ENCODE results near the gene TM4SF1.

TM4SF1 gene

DNA sequence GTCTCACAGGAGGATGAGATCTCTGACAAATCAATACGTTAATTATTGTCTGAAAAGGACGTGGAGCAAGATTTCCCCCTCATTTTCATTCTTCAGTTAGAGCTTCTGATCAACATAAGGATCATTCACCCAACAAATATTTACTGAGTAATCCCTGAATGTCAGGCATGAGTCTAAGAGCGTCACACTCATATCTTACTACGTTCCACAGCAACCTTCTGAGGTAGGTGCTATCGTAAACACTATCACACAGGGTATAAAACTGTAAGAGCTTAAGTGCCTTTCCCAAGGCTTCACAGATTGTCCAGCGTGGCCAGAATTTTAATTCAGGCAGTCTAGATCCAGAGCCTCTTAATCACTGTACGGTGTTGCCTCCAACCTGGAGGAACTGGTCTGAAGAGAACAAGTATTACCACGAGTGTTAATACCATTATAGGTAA lies 10.6 kb upstream of the TM4SF1 start:
- no peaks in the 10 kb centered on the region for H3K27me3 ChIP-seq (replicated peaks in 2 of 5; ENCODE audit: control insufficient read depth in 4 of 5, insufficient read depth in 5 of 5, low read length in 4 of 5)
- peaks cover 0 to 2% (median 0%) of the 10 kb centered on the region in 5 experiments for H3K9me3 ChIP-seq (ENCODE audit: control extremely low read depth in 1 of 5, control insufficient read depth in 4 of 5, insufficient read depth in 2 of 5, low read depth in 1 of 5, low read length in 4 of 5)
- H3K4me3 ChIP-seq (ENCODE audit: control insufficient read depth in 1 of 7, extremely low read depth in 1 of 7, insufficient read depth in 4 of 7, low read depth in 2 of 7, low read length in 6 of 7): no peak overlapping the region
- H3K27ac ChIP-seq (ENCODE audit: insufficient read depth in 1 of 2, low read depth in 1 of 2, low read length in 2 of 2, poor library complexity in 1 of 2, severe bottlenecking in 2 of 2): no peak overlapping the region
- CTCF ChIA-PET: interaction anchor here (1.1 kb wide), 1 partner anchor 10 kb away, joined by 3 read pairs; no protein-coding TSS in a partner anchor
- DNase-seq: no peak
- POLR2A ChIA-PET: interaction anchor here (0.6 kb wide), 1 partner anchor 11 kb away, joined by 4 read pairs; no protein-coding TSS in a partner anchor
- WGBS (ENCODE audit: insufficient coverage): 97% methylated on average over 6 of the region's 8 CpGs
- peaks cover 0 to 26% (median 15%) of the 10 kb centered on the region in 4 experiments for H3K4me1 ChIP-seq (ENCODE audit: control extremely low read depth in 1 of 4, control insufficient read depth in 4 of 4, insufficient read depth in 4 of 4, low read length in 3 of 4)
- H3K36me3 ChIP-seq (ENCODE audit: control insufficient read depth in 4 of 4, insufficient read depth in 4 of 4, low read length in 3 of 4): no peaks in the 10 kb centered on the region

DNA sequence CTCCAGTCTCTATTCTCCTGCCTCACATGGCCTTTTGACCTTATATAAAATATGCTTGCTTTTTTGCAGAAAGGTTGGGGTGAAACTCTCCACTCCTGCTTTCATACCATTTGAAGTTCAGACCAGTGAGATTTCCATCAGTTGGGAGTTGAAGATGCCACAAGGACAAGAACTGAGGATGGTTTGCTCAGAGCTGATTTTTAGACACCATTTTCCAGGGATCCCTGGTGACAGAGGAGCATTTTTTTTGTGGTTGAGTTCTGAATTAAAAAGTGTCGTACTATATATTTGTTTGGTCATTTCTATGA lies 8.8 kb upstream of the TM4SF1 start:
- Histone ChIP-seq H3K9me3 (ENCODE audit: control extremely low read depth in 1 of 5, control insufficient read depth in 4 of 5, insufficient read depth in 2 of 5, low read depth in 1 of 5, low read length in 4 of 5) (peaks cover 0 to 2% (median 0%) of the 10 kb centered on the region in 5 experiments), H3K4me3 (ENCODE audit: control insufficient read depth in 1 of 7, extremely low read depth in 1 of 7, insufficient read depth in 4 of 7, low read depth in 2 of 7, low read length in 6 of 7) (no peak overlapping the region), H3K36me3 (ENCODE audit: control insufficient read depth in 4 of 4, insufficient read depth in 4 of 4, low read length in 3 of 4) (no peaks in the 10 kb centered on the region), H3K27me3 (replicated peaks in 2 of 5; ENCODE audit: control insufficient read depth in 4 of 5, insufficient read depth in 5 of 5, low read length in 4 of 5) (no peaks in the 10 kb centered on the region), H3K4me1 (ENCODE audit: control extremely low read depth in 1 of 4, control insufficient read depth in 4 of 4, insufficient read depth in 4 of 4, low read length in 3 of 4) (peaks cover 0 to 29% (median 18%) of the 10 kb centered on the region in 4 experiments), H3K27ac (ENCODE audit: insufficient read depth in 1 of 2, low read depth in 1 of 2, low read length in 2 of 2, poor library complexity in 1 of 2, severe bottlenecking in 2 of 2) (peak overlapping the region in 1 of 2 experiments; percentile 62)
- no peak for DNase-seq
- WGBS (ENCODE audit: insufficient coverage): 100% methylated on average over 1 of the region's 1 CpG
- ChIA-PET POLR2A (no interaction called here), CTCF (no interaction called here)

DNA sequence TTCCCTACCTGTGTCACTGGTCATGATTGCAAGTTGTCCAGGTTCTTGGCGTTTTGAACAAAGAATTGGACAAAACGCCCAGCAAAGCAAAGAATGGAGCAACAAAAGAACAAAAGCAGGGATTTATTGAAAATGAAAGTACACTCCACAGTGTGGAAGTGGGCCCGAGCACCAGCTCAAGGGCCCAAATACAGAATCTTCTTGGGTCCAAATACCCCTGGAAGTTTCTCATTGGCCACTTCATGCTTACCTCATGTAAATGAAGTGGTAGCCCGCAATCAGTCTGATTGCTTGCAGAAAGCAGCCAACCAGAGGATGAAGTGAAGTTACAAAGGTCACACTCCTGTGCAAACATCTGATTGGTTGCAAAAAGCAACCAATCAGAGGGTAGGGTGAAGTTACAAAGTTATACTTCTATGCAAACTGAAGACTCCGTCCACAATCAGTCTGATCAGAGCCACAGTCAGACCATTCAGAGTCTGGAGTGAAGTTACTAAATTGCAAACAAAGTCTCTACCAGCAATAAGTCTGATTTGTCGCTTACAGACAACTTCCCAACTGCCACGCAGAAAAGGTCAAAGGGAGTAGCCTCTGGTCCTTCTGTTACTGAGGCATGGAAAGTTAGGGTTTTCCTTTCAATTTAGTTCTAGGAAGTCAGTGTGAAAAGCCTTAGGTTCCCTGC lies 8.3 kb upstream of the TM4SF1 start:
- no peaks in the 10 kb centered on the region for H3K27me3 ChIP-seq (replicated peaks in 2 of 5; ENCODE audit: control insufficient read depth in 4 of 5, insufficient read depth in 5 of 5, low read length in 4 of 5)
- peaks cover 0 to 2% (median 0%) of the 10 kb centered on the region in 5 experiments for H3K9me3 ChIP-seq (ENCODE audit: control extremely low read depth in 1 of 5, control insufficient read depth in 4 of 5, insufficient read depth in 2 of 5, low read depth in 1 of 5, low read length in 4 of 5)
- WGBS (ENCODE audit: insufficient coverage): 98% methylated on average over 7 of the region's 7 CpGs
- ChIA-PET POLR2A (no interaction called here), CTCF (interaction anchor here (0.9 kb wide), 1 partner anchor 101 kb away, joined by 3 read pairs; no protein-coding TSS in a partner anchor)
- no peak overlapping the region for H3K27ac ChIP-seq (ENCODE audit: insufficient read depth in 1 of 2, low read depth in 1 of 2, low read length in 2 of 2, poor library complexity in 1 of 2, severe bottlenecking in 2 of 2)
- no peak overlapping the region for H3K4me3 ChIP-seq (ENCODE audit: control insufficient read depth in 1 of 7, extremely low read depth in 1 of 7, insufficient read depth in 4 of 7, low read depth in 2 of 7, low read length in 6 of 7)
- H3K36me3 ChIP-seq (ENCODE audit: control insufficient read depth in 4 of 4, insufficient read depth in 4 of 4, low read length in 3 of 4): no peaks in the 10 kb centered on the region
- DNase-seq: no peak
- H3K4me1 ChIP-seq (ENCODE audit: control extremely low read depth in 1 of 4, control insufficient read depth in 4 of 4, insufficient read depth in 4 of 4, low read length in 3 of 4): peaks cover 0 to 29% (median 18%) of the 10 kb centered on the region in 4 experiments

DNA sequence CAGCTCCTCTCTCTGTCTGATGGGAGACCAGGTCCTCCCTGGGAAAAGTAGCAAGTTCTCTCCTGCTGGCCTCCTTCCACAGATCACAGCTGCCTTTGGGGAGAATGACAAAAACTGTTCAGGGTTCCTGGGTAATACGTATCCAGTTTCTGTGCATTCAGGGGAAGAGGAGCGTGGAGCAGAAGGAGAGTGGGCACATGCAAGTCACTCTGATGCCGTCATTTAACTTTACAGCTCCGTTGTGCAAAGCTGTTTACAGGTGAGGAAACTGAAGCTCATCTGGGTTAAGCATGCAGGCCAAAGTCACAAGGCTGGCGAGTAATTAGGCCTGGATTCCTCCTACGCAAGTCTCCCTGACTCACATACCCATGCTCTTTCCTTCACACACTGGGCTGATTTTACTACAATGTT lies 7.5 kb upstream of the TM4SF1 start:
- H3K4me1 ChIP-seq (ENCODE audit: control extremely low read depth in 1 of 4, control insufficient read depth in 4 of 4, insufficient read depth in 4 of 4, low read length in 3 of 4): peaks cover 0 to 29% (median 18%) of the 10 kb centered on the region in 4 experiments
- H3K27me3 ChIP-seq (replicated peaks in 2 of 5; ENCODE audit: control insufficient read depth in 4 of 5, insufficient read depth in 5 of 5, low read length in 4 of 5): no peaks in the 10 kb centered on the region
- no peaks in the 10 kb centered on the region for H3K36me3 ChIP-seq (ENCODE audit: control insufficient read depth in 4 of 4, insufficient read depth in 4 of 4, low read length in 3 of 4)
- DNase-seq: no peak
- WGBS (ENCODE audit: insufficient coverage): 95% methylated on average over 6 of the region's 6 CpGs
- peaks cover 0 to 2% (median 0%) of the 10 kb centered on the region in 5 experiments for H3K9me3 ChIP-seq (ENCODE audit: control extremely low read depth in 1 of 5, control insufficient read depth in 4 of 5, insufficient read depth in 2 of 5, low read depth in 1 of 5, low read length in 4 of 5)
- no peak overlapping the region for H3K4me3 ChIP-seq (ENCODE audit: control insufficient read depth in 1 of 7, extremely low read depth in 1 of 7, insufficient read depth in 4 of 7, low read depth in 2 of 7, low read length in 6 of 7)
- ChIA-PET POLR2A (no interaction called here), CTCF (interaction anchor here (0.9 to 1.3 kb wide), 2 partner anchors 11 to 102 kb away, joined by 3 to 4 read pairs; no protein-coding TSS in a partner anchor)
- no peak overlapping the region for H3K27ac ChIP-seq (ENCODE audit: insufficient read depth in 1 of 2, low read depth in 1 of 2, low read length in 2 of 2, poor library complexity in 1 of 2, severe bottlenecking in 2 of 2)

DNA sequence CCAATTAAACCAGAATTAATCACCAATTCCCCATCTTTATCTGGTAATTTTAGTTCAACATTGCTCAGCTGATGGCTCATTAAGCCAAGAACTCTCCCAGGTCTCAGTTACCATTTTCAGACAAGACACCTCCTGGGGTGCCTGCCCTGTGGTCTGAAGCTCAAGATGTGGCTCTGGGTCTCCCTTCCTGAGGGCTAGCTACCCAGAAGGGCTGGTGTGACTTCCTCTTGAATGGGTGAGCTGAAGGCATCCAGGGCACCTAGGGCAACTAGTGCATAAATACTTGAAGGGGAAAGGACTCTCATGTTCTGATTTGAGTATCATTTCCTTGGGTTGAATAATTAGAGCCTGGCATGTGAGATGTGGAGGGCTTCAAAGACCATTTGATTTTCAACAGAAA lies 6.7 kb upstream of the TM4SF1 start:
- Histone ChIP-seq H3K36me3 (ENCODE audit: control insufficient read depth in 4 of 4, insufficient read depth in 4 of 4, low read length in 3 of 4) (no peaks in the 10 kb centered on the region), H3K4me1 (ENCODE audit: control extremely low read depth in 1 of 4, control insufficient read depth in 4 of 4, insufficient read depth in 4 of 4, low read length in 3 of 4) (peaks cover 0 to 32% (median 19%) of the 10 kb centered on the region in 4 experiments), H3K4me3 (ENCODE audit: control insufficient read depth in 1 of 7, extremely low read depth in 1 of 7, insufficient read depth in 4 of 7, low read depth in 2 of 7, low read length in 6 of 7) (no peak overlapping the region), H3K27ac (ENCODE audit: insufficient read depth in 1 of 2, low read depth in 1 of 2, low read length in 2 of 2, poor library complexity in 1 of 2, severe bottlenecking in 2 of 2) (no peak overlapping the region), H3K27me3 (replicated peaks in 2 of 5; ENCODE audit: control insufficient read depth in 4 of 5, insufficient read depth in 5 of 5, low read length in 4 of 5) (no peaks in the 10 kb centered on the region), H3K9me3 (ENCODE audit: control extremely low read depth in 1 of 5, control insufficient read depth in 4 of 5, insufficient read depth in 2 of 5, low read depth in 1 of 5, low read length in 4 of 5) (peaks cover 0 to under 1% (median 0%) of the 10 kb centered on the region in 5 experiments)
- DNase-seq: no peak
- POLR2A ChIA-PET: no interaction called here
- CTCF ChIA-PET: interaction anchor here (1.3 kb wide), 1 partner anchor 10 kb away, joined by 4 read pairs; no protein-coding TSS in a partner anchor

DNA sequence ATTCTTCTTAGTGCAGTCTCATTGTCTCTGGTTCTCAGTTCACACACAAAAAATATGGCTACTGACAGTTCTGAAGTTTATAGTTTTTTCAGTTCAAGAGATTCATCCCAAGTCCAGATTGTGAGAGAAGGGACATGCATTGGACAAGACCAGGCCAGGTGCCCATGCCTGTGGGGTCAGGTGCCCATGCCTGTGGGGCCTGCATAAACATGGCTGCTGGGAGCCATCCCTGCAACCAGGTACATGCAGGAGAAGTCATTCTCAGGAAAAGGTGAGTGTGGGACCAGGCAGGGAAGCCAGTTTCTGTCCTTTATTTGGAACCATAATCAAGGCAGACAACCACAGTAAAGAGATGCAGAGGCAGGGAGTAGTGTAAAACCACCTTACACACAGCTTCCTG lies 6.3 kb upstream of the TM4SF1 start:
- CTCF ChIA-PET: interaction anchor here (1.2 to 1.3 kb wide), 2 partner anchors 10 to 15 kb away, joined by 4 read pairs; no protein-coding TSS in a partner anchor
- Histone ChIP-seq H3K27ac (ENCODE audit: insufficient read depth in 1 of 2, low read depth in 1 of 2, low read length in 2 of 2, poor library complexity in 1 of 2, severe bottlenecking in 2 of 2) (no peak overlapping the region), H3K4me1 (ENCODE audit: control extremely low read depth in 1 of 4, control insufficient read depth in 4 of 4, insufficient read depth in 4 of 4, low read length in 3 of 4) (peaks cover 0 to 37% (median 23%) of the 10 kb centered on the region in 4 experiments), H3K9me3 (ENCODE audit: control extremely low read depth in 1 of 5, control insufficient read depth in 4 of 5, insufficient read depth in 2 of 5, low read depth in 1 of 5, low read length in 4 of 5) (no peaks in the 10 kb centered on the region), H3K36me3 (ENCODE audit: control insufficient read depth in 4 of 4, insufficient read depth in 4 of 4, low read length in 3 of 4) (no peaks in the 10 kb centered on the region), H3K4me3 (ENCODE audit: control insufficient read depth in 1 of 7, extremely low read depth in 1 of 7, insufficient read depth in 4 of 7, low read depth in 2 of 7, low read length in 6 of 7) (no peak overlapping the region), H3K27me3 (replicated peaks in 2 of 5; ENCODE audit: control insufficient read depth in 4 of 5, insufficient read depth in 5 of 5, low read length in 4 of 5) (no peaks in the 10 kb centered on the region)
- no peak for DNase-seq
- POLR2A ChIA-PET: no interaction called here

DNA sequence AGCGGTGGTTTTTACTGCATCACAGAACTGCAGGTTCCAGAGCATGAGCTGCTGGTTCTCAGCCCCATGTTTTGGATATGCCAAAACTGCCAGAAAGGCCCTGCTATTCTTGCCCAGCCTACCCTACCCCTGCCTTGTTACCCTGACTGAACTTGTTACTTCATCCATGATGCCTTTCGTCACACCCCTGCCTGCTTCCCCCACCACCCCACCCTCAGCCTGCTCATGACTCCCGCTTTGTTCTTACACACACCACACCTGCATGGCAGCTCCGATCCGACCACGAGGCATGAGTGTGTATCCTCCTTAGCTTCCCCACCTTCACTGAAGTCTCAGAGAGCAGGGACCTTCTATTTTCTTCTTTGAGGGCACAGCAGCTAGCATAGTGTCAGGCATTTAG lies 5.1 kb upstream of the TM4SF1 start:
- no peak overlapping the region for H3K4me3 ChIP-seq (ENCODE audit: control insufficient read depth in 1 of 7, extremely low read depth in 1 of 7, insufficient read depth in 4 of 7, low read depth in 2 of 7, low read length in 6 of 7)
- peaks cover 8 to 46% (median 35%) of the 10 kb centered on the region in 4 experiments for H3K4me1 ChIP-seq (ENCODE audit: control extremely low read depth in 1 of 4, control insufficient read depth in 4 of 4, insufficient read depth in 4 of 4, low read length in 3 of 4)
- H3K9me3 ChIP-seq (ENCODE audit: control extremely low read depth in 1 of 5, control insufficient read depth in 4 of 5, insufficient read depth in 2 of 5, low read depth in 1 of 5, low read length in 4 of 5): no peaks in the 10 kb centered on the region
- no peaks in the 10 kb centered on the region for H3K27me3 ChIP-seq (replicated peaks in 2 of 5; ENCODE audit: control insufficient read depth in 4 of 5, insufficient read depth in 5 of 5, low read length in 4 of 5)
- H3K36me3 ChIP-seq (ENCODE audit: control insufficient read depth in 4 of 4, insufficient read depth in 4 of 4, low read length in 3 of 4): no peaks in the 10 kb centered on the region
- no peak for DNase-seq
- 90% methylated on average over 3 of the region's 6 CpGs for WGBS (ENCODE audit: insufficient coverage)
- no peak overlapping the region for H3K27ac ChIP-seq (ENCODE audit: insufficient read depth in 1 of 2, low read depth in 1 of 2, low read length in 2 of 2, poor library complexity in 1 of 2, severe bottlenecking in 2 of 2)
- CTCF ChIA-PET: interaction anchor here (0.8 to 1.3 kb wide), 5 partner anchors 10 to 860 kb away, joined by 3 to 4 read pairs (median 3); no protein-coding TSS in a partner anchor
- POLR2A ChIA-PET: no interaction called here

Data from common myeloid progenitor, CD34-positive (primary cell).